ENCODE measurements around the gene REST.
A peak's percentile ranks its signal among the peaks of the same experiment; 100 is the strongest.
"Not testable (repeated sequence)": the region's sequence is repeated elsewhere in the genome, so short reads cannot be mapped to it uniquely, and the experiment has no call there.

Gene REST

GRCh38 chr4:56909086-56909894 is 1.6 kb downstream of the REST start:
- DNase-seq (ENCODE audit: low read depth in 2 of 2) = peak; percentile 31 to 36

DNA sequence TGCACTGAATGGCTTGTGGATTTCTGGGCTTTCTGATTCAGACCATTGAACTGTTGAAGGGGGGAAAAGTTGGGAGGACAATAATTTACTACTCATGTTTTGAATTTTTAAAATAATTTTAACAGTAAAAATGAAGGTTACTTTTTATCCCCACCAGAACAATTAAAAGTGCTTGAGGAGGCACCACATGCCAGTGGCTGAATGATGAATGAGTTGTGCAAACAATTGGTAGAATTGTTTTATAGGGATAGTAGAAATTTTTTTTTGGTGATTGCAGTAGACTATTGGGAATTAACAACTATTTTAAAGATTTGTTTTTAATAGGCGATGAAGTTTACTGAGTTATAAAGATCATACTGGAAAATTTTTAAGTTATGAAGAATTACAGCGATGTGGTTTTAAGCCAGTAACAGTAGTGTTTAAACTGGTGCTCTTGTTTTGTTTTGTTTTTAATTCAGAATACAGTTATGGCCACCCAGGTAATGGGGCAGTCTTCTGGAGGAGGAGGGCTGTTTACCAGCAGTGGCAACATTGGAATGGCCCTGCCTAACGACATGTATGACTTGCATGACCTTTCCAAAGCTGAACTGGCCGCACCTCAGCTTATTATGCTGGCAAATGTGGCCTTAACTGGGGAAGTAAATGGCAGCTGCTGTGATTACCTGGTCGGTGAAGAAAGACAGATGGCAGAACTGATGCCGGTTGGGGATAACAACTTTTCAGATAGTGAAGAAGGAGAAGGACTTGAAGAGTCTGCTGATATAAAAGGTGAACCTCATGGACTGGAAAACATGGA is 2.7 kb downstream of the REST start:
- DNase-seq (ENCODE audit: low read depth in 2 of 2) = no peak

DNA sequence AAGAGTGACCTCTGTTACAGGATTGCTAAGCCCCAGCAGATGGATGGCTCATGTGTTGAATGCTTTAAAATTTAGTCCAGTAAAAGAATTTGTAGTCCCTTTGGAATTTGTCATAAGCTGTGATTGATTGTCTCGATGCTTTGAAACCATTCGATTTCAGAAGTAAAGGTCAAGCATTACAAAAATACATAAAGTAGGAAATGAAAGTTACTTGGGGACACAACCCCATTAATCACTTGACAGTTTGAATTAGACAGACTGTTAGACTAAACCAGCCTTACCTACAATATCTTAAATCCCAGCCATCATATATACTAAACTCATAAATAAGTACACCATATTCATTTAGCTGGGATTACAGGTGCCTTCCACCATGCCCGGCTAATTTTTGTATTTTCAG is 6.6 kb downstream of the REST start:
- no peak for DNase-seq (ENCODE audit: low read depth in 2 of 2)

- DNase-seq (ENCODE audit: low read depth in 2 of 2) = not testable (repeated sequence)
Observed at GRCh38 chr4:56914977-56915376, 7.3 kb downstream of the REST start.

GRCh38 chr4:56927196-56927595 is 19.5 kb downstream of the REST start:
- DNase-seq (ENCODE audit: low read depth in 2 of 2) = no peak

DNA sequence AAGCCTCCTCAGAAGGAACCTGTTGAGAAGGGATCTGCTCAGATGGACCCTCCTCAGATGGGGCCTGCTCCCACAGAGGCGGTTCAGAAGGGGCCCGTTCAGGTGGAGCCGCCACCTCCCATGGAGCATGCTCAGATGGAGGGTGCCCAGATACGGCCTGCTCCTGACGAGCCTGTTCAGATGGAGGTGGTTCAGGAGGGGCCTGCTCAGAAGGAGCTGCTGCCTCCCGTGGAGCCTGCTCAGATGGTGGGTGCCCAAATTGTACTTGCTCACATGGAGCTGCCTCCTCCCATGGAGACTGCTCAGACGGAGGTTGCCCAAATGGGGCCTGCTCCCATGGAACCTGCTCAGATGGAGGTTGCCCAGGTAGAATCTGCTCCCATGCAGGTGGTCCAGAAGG is 22.9 kb downstream of the REST start:
- no peak for DNase-seq (ENCODE audit: low read depth in 2 of 2)

DNA sequence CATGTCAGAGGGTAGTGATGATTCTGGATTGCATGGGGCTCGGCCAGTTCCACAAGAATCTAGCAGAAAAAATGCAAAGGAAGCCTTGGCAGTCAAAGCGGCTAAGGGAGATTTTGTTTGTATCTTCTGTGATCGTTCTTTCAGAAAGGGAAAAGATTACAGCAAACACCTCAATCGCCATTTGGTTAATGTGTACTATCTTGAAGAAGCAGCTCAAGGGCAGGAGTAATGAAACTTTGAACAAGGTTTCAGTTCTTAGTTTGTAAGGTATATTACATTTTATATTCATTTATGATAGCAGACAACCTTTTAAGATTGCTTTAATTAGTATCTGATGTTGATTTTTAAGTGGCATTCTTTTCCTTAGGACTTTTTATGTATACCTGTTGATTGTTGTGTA is 24.2 kb downstream of the REST start:
- DNase-seq (ENCODE audit: low read depth in 2 of 2) = no peak

- DNase-seq (ENCODE audit: low read depth in 2 of 2) = no peak
Observed at GRCh38 chr4:56937262-56937661, 29.6 kb downstream of the REST start.

GRCh38 chr4:56939826-56940225 is 32.1 kb downstream of the REST start:
- DNase-seq (ENCODE audit: low read depth in 2 of 2) = not testable (repeated sequence)

GRCh38 chr4:56940403-56940802 is 32.7 kb downstream of the REST start:
- no peak for DNase-seq (ENCODE audit: low read depth in 2 of 2)

DNA sequence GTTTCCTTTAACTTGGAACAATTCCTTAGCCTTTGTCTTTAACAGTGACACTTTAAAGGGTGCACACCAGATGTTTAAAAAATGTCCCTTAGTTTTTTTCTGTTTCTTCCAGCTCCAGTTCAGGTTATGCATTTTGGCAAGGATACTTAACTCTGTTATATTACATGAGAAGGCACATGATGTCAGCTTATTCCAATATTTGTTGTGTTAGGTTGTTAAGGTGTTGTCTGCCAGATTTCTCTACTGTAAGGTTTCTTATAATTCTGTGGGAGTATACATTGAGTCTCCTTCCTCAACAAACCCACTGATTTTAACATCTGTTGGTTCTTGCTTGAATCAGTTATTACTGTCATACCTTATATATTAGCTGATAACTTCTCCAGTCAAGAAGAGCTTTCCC is 33.3 kb downstream of the REST start:
- DNase-seq (ENCODE audit: low read depth in 2 of 2) = no peak

DNA sequence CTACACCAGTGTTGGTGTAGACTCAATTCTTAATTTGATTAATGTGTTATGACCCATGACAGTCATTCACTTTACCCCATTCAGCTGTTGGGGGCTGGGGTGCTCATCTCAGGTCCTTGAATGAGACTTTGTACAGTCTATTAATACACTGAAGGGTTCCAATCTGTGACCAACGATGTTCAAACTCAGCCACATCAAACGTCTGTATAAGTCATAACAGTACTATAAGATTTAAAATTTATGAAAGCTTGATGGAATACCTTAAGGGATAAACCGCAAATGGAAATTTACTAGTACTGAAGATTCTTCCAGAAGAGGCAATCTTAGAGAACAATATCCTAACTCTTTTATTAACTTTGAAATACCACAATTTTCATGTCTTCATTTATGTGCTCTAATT is 33.7 kb downstream of the REST start:
- DNase-seq (ENCODE audit: low read depth in 2 of 2) = no peak

- no peak for DNase-seq (ENCODE audit: low read depth in 2 of 2)
Observed at GRCh38 chr4:56953680-56954520, 46.2 kb downstream of the REST start.

GRCh38 chr4:56958111-56958517 is 50.4 kb downstream of the REST start:
- no peak for DNase-seq (ENCODE audit: low read depth in 2 of 2)

GRCh38 chr4:56959100-56959499 is 51.4 kb downstream of the REST start:
- DNase-seq (ENCODE audit: low read depth in 2 of 2) = no peak

DNA sequence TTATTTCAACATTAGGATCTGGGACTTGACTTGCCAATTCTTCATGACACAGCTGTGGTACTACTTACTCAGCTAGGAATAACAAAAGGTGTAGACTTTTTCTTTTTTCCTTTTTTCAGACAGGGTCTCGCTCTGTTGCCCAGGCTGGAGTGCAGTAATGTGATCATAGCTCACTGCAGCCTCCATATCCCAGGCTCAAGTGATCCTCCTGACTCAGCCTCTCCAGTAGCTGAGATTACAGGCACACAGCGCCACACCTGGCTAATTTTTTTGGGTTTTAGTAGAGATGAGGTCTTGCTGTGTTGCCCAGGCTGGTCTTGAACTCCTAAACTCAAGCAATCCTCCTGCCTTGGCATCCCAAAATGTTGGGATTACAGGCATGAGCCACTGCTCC is 53.4 kb downstream of the REST start:
- no peak for DNase-seq (ENCODE audit: low read depth in 2 of 2)

DNA sequence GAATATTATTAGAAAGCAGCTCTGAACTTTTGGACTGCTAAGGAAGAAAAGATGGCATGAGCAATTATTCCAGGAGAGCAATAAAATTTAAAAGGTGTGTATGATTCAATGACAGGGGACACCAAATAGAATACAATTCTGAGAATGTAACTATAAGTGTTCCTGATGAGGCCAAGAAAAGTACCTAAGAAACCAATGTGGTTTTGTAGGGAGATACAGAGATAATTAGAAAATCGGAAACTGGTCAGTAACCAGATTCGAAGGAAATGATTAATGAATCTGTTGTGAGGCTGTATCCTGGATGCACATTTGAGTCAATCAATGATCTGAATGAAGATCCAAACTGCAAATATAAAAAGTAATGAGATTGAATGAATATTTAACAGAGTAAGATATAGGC is 63.7 kb downstream of the REST start:
- DNase-seq (ENCODE audit: low read depth in 2 of 2) = no peak

DNA sequence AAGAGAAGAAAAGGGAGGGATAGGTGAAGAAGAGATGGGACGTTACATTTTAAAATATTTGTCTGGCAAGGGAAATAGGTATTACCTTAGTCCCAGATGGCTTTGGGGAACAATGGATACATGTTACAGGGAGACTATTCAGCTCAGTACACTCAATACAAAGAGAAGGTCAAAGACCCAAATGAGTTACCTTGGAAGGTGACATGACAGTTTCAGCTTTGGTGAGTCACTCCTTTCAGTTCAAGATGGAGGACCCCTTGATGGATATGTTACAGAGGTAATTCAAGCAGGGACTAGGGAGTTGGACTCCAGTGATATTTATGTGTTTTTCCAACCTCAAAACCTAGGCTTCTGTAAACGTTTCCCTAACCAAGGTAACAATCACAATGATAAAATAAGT is 64.7 kb downstream of the REST start:
- DNase-seq (ENCODE audit: low read depth in 2 of 2) = no peak

GRCh38 chr4:56972809-56973208 is 65.1 kb downstream of the REST start:
- DNase-seq (ENCODE audit: low read depth in 2 of 2) = no peak

DNA sequence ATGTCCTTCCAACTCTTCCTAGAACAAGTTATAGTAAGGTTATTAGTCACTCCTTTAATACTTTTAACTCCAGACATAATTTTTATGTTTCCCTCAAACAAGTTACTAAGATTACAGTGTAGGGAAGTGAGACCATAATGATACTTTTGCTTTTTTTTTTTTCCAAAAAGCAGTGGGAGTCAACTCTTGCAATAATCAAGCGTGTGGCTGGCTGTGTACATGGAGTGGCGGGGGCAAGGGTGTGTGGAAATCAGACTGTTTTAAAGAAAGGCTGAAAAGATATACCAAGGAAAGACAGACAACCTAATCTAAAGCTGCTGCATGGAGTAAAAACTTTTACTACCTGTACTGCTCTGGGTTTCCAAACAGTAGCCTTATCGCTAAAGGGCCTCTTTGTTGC is 65.6 kb downstream of the REST start:
- DNase-seq (ENCODE audit: low read depth in 2 of 2) = no peak

- DNase-seq (ENCODE audit: low read depth in 2 of 2) = no peak
Observed at GRCh38 chr4:56976283-56976836, 68.7 kb downstream of the REST start.

GRCh38 chr4:56976837-56977320 is 69.2 kb downstream of the REST start:
- peak in 1 of 2 donors; percentile 23 for DNase-seq (ENCODE audit: low read depth in 2 of 2)

Measured in stimulated activated CD8-positive, alpha-beta memory T cell treated with anti-CD3 and anti-CD28 coated beads, Interleukin-15, amount 100 ng/mL, for 48 hours (primary cell).